ENCODE measurements around the gene DSG4.
"Not testable (repeated sequence)": the region's sequence is repeated elsewhere in the genome, so short reads cannot be mapped to it uniquely, and the experiment has no call there.

Gene DSG4

DNA sequence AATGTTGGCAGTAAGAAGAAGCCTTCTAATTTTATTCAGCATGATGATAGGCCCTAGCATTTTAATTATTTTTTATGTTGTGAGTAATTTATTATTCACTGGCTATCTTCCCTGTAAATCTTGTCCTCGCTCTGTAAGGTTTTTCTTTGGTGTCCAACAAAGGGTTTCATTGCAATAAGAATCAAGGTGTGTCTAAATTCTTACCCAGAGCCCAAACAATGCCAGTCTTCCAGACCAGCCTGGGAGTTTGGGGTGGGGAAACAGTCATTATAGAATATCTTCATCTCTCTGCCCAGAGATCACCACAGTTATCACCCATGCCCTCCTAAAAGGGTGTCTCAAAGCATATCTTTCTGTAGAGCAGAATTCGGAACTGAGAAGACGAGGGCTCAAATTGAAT is at the start of gene DSG4:
TSS of gene DSG4 (plus strand) at position 301 of the 400 bp plus-strand sequence. CDS start 135 bp downstream, outside the sequence.
- FAIRE-seq = no peak

DNA sequence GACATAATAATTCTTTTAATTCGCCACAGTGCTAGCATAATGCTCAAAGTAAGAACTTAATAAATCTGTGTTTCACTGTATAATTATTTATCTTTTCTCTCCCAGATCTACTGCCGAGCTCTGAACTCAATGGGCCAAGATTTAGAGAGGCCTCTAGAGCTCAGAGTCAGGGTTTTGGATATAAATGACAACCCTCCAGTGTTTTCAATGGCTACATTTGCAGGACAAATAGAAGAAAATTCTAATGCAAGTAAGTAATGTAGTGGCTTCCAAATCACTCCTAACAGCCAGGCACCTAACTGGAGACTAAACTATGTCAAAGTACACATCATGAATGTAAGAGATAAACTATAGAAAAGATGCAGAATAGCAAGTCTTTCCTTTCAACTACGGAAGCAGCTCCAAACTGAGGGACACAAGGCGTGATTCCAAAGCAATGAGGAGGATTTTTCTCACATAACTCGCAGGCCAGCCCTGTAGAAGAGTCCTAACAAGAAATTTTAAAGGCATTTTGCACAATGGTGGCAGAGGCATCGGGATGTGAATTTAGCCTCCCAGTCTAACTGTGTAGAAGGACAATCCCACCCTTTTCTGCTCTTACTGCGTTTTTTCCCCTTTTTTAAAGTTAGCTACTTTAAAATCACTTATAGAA is 46.7 kb upstream of the DSG4 start:
- no peak for FAIRE-seq

- no peak for FAIRE-seq
Measured at GRCh38 chr18:31343454-31343853, 33.1 kb upstream of the DSG4 start.

DNA sequence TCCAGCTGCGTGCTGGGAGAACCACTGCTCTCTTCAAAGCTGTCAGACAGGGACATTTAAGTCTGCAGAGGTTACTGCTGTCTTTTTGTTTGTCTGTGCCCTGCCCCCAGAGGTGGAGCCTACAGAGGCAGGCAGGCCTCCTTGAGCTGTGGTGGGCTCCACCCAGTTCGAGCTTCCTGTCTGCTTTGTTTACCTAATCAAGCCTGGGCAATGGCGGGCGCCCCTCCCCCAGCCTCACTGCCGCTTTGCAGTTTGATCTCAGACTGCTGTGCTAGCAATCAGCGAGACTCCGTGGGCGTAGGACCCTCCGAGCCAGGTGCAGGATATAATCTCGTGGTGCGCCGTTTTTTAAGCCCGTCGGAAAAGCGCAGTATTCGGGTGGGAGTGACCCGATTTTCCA is 23.2 kb upstream of the DSG4 start:
- FAIRE-seq = not testable (repeated sequence)

DNA sequence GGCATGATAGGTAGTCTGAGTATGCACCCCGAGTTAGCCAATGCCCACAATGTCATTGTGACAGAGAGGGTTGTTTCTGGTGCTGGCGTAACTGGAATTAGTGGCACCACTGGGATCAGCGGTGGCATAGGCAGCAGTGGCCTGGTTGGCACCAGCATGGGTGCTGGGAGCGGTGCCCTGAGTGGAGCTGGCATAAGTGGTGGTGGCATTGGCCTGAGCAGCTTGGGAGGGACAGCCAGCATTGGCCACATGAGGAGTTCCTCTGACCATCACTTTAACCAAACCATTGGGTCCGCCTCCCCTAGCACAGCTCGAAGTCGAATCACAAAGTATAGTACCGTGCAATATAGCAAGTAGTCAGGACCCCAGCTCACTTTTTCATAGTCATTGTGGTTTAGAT is 21.6 kb upstream of the DSG4 start:
- no peak for FAIRE-seq

DNA sequence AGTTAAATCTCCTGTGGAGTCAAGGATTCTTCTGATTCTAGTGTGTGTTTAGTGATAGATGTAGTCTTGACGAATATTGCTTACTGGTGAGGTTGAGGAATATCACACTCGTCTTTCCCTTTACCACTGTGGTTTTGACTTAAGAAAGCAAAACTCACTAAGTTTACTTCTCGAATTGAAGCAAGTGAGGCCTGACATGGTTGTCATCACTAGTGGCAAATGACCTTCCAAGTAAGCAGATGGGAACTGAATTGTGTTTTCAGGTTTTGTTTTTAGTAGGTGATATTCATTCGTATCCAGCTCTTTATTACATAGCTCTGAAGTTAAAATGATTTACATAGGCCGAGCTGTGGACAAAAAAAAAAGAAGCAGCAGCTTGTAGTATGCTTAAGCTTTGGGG is 20.6 kb upstream of the DSG4 start:
- no peak for FAIRE-seq

DNA sequence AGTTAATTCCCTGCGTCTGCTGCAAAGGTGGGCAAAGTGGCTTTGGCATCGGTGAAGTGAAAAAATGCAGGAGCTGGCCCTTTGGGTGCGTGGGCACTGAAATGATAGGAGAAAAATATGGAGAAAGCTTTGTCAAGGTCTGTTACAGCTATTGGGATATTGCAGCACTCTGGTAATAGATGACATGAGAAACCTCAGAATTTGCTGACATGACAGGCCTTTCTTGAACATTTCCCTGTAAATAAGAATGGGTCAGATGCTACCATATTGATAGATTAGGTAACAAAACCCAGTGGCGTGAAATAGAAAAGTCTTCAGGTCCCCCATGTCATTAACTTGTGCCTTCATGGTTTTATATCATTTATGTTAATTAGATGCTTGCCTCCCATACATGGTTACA is 12.4 kb upstream of the DSG4 start:
- FAIRE-seq = no peak

GRCh38 chr18:31369478-31369877 is 7.1 kb upstream of the DSG4 start:
- FAIRE-seq = no peak

DNA sequence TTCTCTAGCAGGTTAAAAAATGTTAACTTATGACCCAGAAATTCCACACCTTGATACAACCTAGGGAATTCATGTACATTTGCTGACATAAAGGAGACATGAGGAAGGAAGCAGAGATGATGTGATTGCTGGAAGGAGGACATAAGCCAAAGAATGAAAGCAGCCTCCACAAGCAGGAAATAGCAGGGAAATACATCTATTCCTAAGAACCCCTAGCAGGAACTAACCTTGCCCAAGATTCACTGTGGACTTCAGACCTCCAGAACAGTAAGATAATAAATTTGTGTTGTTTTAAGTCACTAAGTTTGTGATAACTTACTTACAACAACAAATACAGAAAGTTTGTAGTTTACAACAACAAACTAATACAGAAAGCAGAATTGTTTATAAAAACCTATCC is 4.6 kb upstream of the DSG4 start:
- FAIRE-seq = no peak

GRCh38 chr18:31373641-31374040 is 2.9 kb upstream of the DSG4 start:
- FAIRE-seq = no peak

DNA sequence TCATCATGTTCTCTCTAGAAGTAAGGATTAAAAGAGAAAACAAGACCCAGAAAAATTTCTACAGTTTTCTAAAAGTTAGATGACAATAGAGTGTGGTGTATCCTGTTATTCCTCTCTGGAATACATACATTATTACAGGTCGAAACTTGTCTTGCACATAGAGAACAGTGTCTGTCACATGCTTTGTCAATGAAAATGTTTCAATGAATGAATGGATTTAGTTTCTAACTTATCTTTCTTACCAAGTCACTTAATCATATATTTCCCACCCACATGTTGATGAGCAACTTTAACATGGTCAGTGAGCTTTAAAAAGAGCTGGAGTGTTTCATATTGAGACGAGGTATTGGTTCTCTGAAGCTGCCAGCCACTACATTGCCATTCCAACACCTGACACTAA is 4.3 kb downstream of the DSG4 start:
- FAIRE-seq = no peak

- no peak for FAIRE-seq
Measured at GRCh38 chr18:31382107-31382506, 5.5 kb downstream of the DSG4 start.

GRCh38 chr18:31386741-31387140 is 10.2 kb downstream of the DSG4 start:
- FAIRE-seq = no peak

DNA sequence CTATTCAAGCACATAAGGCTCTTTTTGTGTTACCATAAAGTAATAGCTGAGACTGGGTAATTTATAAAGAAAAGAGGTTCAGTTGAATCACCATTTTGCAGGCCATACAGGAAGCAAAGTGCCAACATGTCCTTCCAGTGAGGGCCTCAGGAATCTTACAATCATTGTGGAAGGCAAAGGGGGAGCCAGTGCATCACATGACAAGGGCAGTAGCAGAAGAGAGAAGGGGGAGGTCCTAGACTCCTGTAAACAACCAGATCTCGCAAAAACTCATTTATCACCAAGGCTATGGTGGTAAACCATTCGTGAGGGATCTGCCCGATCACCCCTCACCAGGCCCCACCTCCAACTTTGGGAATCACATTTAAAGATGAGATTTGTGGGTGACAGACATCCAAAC is 16.7 kb downstream of the DSG4 start:
- no peak for FAIRE-seq

DNA sequence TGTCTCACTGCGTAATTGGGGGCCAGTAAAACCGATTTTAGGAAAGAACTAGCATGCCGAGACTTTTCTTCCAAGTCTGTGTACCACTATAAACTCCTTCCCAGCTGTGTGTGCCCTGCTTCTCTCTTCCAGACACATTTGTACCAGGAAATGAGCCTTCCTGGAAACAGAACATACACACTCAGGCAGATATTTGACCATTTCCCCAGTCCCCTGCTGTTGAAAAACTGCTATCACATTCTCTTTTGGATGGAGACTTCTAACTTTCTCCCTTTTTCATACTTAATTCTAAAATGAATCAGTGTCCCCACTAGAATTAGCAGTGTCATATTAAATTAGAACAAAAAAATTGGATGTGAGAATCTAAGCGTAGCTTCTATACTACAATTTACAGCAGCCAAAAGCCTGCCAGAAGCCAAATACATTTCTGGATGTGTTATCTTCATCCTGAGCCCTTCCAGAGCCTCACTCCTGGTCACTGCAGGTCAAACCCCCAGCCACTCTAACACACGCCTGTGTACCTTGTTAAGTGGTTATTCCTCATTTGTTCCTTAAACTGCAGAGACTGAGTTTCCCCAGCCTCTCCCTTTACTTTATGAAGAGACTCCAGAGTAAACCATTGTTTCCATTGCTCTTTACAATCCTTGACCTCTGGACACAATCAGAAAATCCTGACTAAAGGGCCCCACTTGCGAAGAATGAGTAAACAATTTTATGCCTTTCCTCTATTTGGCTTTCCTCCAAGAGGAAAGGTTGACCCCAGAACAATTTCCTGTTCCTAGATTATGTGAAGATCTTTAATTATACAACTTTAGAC is 20.4 kb downstream of the DSG4 start:
- FAIRE-seq = no peak

- no peak for FAIRE-seq
Measured at GRCh38 chr18:31398191-31398590, 21.6 kb downstream of the DSG4 start.

DNA sequence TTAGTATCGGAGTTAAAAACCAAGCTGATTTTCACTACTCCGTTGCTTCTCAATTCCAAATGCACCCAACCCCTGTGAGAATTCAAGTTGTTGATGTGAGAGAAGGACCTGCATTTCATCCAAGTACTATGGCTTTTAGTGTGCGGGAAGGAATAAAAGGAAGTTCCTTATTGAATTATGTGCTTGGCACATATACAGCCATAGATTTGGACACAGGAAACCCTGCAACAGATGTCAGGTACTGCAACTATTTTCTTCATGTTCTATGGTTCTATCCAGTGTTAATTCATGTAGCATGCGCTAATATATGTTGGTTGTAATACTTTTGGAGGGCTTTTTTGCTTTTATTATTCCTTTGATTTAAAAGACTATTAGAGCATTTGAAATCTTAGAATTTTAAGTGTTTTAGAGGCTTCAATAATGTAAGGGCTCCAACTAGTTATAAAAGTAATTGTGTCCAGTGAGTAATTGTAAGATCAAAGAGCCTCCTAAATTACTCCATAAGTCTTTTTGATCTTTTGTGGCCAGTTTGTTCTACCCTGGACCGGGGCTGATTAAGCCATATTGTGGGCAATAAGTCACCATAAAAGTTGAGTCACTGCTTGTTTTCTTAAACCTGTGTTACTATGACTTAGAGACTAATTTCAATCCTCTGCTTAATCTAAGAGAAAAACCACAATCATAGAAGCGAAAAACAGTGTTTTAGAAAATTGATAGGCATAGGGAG is 22.9 kb downstream of the DSG4 start:
- peak; percentile 45 for FAIRE-seq

- no peak for FAIRE-seq
Measured at GRCh38 chr18:31401156-31402025, 24.8 kb downstream of the DSG4 start.

GRCh38 chr18:31402026-31402373 is 25.4 kb downstream of the DSG4 start:
- FAIRE-seq = no peak

- FAIRE-seq = no peak
Measured at GRCh38 chr18:31403409-31403808, 26.8 kb downstream of the DSG4 start.

DNA sequence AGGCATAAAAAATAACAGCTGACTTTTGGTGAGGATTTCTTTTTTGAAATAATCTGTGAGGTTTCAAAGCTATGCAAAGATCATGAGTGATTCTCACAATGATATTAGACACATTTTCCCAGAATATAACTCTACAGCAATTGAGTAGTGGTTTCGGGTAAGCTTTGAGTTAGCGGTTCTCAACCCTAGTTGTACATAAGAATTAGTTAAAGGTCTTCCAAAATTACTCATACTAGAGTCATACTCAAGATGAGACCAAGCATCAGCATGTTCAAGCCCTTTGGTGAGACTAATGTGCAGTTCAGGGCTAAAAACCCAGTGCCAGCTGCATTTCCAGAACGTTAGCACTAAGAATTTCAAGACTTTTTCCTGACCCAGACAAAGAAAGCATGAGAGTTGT is 31.1 kb downstream of the DSG4 start:
- FAIRE-seq = no peak

DNA sequence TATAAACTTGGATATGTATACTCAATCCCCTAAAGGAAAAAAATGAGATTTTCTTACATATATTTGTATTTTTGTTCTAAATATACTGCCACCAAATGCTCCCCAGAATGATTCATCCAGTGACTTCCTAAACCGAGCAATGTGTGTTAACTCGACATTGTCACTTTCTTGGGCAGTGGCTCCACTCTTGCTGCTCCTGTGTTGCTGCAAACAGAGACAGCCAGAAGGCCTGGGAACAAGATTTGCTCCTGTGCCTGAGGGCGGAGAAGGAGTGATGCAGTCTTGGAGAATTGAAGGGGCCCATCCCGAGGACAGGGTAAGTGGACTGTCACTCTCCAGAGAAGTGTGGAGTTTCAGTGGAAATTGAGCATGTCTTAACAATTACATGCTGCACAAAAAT is 32.7 kb downstream of the DSG4 start:
- FAIRE-seq = no peak

All from endometrium (tissue), 2 donors.